Prostate gland (tissue), 2 donors: Measurements from ENCODE around the gene TTL.

Source experiments
- POLR2A ChIP-seq: fragments of 450-650 bp; IDR thresholded peaks from one replicate; pipeline ENCODE4 v1.6.1; 2016; ENCODE audit warnings: antibody characterized with exemption, mild to moderate bottlenecking
- POLR2AphosphoS5 ChIP-seq: sonication (generic); formaldehyde crosslinking; IDR thresholded peaks from one replicate; pipeline ENCODE4 v1.6.1; 2017; ENCODE audit warnings: antibody characterized with exemption
- TF ChIP-seq, protein P1 (sequence below), 4 experiments: fragments of 200-600 bp in 2 of 4; fragments of 450-650 bp in 2 of 4; sonication (generic) in 2 of 4; IDR thresholded peaks; 1 replicate in 3 of 4; 2 replicates in 1 of 4; pipeline ENCODE4 v1.5.1; 2016 to 2019; ENCODE audit warnings: antibody characterized with exemption in 4 of 4, mild to moderate bottlenecking in 2 of 4, moderate library complexity in 2 of 4

DNA sequence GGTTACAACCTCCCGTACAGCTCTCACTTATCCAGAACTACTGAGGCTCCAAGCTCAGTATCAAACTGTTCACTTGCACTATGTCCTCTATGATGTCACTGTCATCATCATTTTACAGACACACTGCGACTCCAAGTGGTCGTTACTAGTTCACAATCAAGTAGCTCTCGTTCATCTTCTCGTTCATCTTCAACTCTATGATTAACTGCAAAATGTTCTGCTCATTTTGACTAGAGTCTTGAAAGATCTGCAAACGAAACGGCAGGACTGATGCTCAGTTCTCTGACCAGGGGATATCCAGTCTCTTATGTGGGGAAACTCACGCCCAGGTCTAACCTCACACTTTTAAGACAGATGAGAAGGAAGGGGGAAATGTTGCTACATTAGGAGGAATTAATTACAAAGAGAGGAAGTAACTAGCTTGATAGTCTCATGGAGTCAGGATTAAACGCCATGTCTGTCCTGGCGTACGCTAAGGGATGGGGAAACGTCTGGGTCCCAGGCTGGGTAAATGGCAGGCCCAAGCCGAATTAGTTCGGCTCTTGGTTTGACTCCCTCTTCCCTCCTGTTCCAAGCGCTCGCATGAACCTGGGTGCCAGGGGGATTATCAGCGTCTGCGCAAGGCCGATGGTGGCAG is 101.7 kb downstream of the TTL start:
- TF ChIP-seq, protein P1, sequence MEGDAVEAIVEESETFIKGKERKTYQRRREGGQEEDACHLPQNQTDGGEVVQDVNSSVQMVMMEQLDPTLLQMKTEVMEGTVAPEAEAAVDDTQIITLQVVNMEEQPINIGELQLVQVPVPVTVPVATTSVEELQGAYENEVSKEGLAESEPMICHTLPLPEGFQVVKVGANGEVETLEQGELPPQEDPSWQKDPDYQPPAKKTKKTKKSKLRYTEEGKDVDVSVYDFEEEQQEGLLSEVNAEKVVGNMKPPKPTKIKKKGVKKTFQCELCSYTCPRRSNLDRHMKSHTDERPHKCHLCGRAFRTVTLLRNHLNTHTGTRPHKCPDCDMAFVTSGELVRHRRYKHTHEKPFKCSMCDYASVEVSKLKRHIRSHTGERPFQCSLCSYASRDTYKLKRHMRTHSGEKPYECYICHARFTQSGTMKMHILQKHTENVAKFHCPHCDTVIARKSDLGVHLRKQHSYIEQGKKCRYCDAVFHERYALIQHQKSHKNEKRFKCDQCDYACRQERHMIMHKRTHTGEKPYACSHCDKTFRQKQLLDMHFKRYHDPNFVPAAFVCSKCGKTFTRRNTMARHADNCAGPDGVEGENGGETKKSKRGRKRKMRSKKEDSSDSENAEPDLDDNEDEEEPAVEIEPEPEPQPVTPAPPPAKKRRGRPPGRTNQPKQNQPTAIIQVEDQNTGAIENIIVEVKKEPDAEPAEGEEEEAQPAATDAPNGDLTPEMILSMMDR (IDR thresholded peaks at IDR 0.05): no peak
- TF ChIP-seq POLR2AphosphoS5 (no peak), POLR2A (no peak)
